Fibroblast of upper back skin (primary cell): ENCODE data around the gene TMEM18.
"Not testable (repeated sequence)": the region's sequence is repeated elsewhere in the genome, so short reads cannot be mapped to it uniquely, and the experiment has no call there.

Source experiments
- DNase-seq: peaks from one replicate; pipeline ENCODE4 v3.0.0-alpha.2; 2013

TMEM18 gene

DNA sequence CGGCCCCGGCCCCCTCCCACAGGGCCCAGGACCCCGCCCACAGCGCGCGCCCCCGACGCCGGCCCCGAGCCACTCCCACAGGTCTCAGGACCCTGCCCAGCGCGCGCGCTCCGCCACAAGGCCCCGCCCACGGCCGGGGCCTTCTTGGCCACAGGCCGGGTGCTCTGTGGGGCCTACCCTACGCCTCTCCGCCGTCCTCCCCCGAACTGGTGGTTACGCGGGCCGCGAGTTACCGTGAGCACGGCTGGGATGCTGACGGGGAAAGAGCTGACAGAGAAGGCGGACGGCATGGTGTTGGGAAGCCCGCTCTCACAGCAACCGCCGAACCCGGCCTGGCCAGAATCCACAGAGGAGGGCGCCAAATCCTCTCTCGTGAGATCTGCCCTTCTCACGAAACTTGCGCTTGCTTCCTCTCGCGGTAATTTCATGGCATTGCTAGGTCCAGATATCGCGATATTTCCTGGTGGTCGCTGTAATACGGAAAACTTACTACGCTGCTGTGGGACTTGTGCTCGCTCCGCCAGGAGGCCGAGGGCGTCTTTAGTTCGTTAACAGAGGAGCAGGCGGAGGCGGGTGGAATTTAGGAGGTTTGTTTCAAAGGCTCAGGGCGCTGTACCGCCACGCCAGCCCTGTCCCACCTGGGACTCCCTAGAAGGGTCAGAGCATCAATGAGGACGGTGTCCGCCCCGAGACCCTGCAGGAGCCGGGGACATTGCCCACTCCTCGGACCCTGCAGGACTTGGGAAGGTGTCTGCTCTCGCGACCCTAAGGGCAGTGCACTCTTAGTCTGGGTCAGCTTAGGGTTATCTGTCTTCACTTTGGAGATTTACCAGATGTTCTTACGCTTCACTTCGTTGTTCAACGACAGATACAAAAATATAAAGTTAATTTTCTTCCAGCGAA lies at the start of gene TMEM18:
TSS of gene TMEM18 (minus strand) at position 351 of the 903 bp plus-strand sequence. CDS start at position 290, 61 bp downstream.
- peak; percentile 99 for DNase-seq

DNA sequence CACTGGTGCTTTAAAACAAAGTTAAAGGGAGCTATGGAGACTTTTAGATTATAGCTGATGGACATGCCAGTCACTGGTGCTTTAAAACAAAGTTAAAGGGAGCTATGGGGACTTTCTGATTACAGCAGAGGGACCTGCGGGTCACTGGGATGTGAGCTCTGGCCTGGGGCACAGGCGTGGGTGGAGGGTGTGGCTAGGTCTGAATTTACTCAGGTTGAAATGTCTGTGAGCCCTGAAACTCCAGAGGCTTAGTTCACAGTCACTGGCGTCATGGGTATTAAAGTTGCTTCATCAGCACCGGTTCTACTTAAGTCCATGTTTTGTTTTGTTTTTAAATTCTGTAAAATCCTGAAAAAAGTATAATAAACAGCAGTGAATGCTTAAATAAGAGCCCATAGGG lies 49.0 kb upstream of the TMEM18 start:
- DNase-seq, result no peak

DNA sequence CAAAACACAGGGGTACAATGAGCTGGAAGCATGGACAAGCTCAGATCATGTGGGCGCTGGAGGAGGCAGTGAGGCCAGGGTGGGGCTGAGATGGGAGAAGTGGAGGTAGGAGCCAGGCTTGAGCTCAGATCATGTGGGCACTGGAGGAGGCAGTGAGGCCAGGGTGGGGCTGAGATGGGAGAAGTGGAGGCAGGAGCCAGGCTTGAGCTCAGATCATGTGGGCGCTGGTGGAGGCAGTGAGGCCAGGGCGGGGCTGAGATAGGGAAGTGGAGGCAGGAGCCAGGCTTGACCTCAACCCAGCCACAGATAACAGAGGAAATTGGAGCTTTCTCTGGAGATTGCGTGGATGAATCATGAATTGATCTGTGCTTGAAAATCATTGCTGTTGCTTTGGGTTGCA lies 48.3 kb upstream of the TMEM18 start:
- no peak for DNase-seq

DNA sequence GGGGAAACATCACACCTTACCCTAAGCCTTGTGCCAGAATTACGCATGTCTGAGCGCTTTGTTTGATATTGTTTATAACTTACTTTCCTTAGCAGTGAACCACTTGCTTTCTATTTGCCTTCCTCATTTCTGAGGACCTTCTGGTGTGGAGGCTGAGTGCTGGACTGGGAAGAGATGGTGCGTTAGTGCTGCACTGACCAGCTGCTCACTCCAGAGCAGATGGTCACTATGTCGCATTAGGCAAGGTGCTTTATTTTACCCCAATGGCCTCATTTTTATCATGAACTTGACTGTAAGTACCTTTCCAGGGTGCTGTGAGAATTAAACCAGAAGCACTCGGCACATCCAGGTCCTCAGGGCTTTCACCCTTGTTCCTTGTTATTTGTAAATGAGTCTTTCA lies 46.6 kb upstream of the TMEM18 start:
- DNase-seq, result no peak

DNA sequence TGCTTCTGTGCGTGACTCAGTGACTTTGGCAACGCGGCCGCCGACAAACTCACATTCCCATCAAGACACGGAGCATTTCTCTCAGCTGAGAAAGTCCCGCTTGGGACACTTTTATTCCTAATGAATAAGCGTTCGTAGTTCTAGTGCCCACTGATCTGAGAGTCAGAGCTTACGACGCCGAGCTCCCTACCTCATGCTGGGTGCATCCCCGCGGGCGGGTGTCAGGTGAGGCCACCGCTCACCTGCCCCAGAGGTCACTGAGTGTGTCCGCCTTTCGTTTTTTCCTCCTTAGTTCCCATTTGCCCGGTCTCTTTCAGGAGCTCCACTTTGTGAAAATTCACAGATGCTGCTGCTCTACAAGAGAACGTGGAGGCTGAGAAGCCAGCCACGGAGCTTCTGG lies 43.6 kb upstream of the TMEM18 start:
- no peak for DNase-seq

DNA sequence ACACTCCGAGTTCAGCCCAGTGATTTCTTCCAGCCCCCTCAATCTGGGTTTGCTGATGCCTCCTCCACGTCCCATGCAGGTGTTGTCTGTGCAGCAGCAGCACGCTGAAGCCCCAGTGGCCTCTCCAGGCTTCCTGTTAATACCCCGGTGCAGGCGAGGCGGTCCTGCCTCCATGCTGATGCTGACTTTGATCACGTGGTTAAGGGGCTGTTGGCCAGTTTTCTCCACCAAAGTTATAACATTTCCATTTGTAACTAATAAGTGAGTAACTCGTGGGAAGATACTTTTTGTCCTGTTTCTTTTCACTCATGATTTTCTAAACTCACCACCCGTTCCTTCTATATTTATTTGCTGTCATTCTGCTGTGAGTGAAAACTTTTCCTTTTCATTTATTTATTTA lies 42.5 kb upstream of the TMEM18 start:
- DNase-seq, result no peak

DNA sequence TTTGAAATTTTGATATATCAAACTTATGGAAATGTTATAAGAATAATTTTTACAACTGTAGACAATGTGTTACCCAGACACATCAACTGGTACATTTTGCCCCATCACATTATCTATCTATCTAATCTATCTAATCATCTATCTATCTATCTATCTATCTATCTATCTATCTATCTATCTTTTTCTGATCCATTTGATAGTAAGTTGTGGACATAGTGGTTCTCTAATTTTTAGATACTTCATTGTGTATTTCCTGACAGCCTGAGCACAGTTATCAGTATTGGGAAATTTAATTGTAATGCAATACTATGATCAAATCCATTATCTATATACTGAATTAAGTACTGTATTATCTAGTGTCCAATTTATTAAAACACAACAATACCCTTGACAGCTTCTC lies 42.0 kb upstream of the TMEM18 start:
- no peak for DNase-seq

DNA sequence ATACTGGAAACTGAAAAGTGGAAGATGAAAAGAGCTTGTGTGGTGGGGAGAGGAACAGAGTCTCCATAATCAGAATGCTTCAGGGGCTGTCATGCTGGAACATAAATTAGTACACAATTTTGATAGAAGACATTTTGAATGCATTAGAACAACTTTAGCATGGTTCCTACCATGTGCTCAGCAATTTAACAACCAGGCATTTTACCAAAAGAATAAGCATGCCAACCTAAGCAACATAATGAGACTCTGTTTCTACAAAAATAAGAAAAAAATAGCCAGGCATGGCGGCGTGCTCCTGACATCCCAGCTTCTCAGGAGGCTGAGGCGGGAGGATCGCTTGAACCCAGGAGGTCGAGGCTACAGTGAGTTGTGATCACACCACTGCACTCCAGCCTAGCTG lies 40.5 kb upstream of the TMEM18 start:
- DNase-seq, result no peak

DNA sequence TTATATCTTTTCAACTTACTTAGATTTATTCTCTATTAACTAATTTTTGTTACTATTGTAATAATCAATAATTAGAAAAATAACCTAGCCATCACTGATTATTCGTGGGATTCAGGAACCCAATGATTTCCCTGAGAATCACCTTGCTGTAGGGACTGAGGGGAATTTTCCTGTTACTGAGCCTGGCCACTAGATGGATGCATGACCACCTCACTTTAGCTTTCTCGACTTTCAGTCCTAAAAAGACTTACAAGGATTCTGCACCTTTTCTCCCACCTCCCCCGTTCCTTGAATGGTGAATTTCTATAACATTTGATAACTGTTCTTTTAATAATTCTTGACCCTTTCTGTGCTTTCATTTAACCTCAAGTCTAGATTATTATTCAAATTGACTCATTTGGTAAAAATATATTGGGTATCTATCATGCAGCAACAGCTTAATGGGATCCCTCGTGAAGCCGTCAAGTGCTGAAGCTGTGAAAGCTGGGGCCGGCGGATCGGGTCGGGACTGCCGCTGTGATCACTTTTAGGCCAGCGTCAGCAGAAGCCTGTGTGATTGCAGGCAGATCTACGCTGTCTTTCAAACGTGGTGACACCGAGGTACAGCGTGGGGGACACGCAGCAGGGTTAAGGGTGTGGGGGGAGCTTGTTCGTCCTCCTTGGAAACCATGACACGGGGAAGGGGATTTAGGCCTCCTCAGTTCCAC lies 38.8 kb upstream of the TMEM18 start:
- peak; percentile 7 for DNase-seq

DNA sequence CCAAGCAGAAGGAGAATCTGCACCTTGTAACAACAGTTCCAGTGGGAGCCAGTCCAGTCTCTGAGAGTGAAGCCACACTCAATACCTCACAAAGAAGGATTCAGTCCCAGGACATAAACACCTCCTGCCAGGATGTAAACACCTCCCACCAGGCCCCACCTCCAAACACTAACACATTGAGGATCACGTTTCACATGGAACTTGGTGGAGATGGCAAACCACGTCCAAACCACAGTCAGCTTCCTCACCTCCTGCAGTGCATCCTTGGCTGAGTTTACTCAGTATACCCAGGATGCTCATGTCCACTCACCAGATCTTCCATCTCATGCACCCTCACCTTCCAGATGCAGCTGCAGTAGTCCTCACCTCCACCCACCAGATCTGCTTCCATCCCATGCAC lies 37.8 kb upstream of the TMEM18 start:
- no peak for DNase-seq

DNA sequence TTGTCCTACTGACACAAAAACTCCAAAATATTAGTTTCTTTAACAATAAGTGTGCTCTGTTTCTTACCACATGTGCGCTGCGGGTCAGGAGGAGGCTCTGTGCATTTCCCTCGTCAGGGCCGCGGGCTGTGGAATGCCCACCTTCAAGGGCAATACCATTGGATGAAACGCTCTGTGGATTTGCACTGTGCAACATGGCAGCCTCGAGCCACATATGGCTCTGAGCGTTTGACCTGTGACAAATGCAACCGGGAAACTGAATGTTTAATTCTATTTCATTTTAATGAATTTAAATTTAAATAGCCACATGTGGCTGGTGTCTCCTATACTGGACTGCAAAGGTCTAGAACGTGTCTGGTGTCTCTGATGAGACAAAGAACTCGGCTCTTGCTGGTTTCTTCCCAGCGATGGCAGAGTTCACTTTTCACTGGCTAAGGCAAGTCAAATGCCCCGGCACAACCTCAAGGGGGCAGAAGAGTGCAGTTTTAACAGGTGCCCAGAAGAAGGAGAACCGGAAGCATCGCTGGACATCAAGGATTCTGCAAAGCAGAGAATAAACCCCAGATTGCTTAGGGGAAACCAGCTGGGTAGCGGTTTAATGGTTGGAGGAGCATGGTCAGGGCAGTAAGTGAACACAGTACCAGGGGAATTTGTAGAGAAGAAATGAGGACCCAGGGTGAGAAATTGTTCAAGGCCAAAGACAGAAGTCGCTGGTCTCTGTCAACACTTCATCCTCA lies 37.0 kb upstream of the TMEM18 start:
- peak; percentile 53 for DNase-seq

DNA sequence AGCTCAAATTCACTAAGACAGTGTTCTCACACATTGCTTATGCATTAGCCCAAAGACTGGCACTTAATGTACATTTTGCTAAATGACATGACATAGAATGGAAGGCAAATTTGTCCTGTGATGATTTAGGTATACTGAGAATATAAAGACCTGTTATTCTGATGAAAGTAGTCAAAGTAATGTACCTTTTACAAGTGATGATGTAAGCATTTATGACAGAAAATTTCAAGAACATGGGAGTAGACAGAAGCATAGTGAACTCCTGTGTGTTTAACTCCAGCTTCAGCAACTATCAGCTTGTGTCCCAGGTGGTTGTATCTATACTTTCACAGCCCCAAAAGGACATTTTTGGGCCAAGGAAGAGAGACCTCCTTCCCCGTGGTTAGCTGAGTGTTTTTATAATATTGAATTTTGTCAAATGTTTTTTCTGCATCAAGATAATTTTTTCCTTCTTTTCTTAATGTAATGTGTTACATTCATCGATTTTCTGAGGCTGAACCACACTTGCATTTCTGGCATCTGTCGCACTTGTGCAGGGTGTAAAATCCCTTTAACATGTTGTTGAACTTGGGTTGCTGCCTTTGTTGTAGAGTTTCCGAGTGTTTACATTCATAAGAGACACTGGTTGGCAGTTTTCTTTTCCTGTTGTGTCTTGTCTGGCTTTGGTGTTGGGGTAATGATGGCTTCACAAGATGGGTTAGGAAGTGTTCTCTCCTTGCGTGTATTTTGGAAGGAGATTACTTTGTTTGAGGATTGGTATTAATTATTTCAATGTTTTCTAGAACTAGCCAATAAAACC lies 33.9 kb upstream of the TMEM18 start:
- DNase-seq, result no peak

DNA sequence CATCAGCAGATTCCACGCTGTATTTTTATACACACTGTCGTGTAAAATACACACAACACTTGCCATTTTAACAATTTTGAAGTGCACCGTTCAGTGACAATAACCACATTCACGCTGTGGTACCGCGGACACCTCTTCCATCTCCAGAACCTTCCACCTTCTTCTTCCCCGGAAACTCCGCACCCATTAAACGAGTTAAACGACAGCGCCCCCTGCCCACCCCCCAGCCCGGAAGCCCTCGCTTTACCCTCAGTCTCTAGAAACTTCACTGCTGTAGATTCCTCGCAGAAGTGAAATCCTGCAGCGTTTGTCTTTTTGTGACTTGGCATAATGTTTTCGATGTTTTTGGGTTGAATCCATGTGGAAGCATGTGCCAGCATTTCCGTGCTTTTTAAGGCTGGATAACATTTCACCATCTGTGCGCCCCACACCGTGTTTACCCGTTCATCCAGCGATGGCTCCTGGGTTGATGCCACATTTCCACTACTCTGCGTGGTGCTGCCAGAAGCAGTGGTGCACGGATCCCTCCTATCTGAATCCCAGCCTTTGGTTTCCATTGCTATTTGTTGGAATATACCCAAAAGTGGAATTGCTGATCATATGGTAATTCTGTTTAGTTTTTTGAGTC lies 32.0 kb upstream of the TMEM18 start:
- no peak for DNase-seq

DNA sequence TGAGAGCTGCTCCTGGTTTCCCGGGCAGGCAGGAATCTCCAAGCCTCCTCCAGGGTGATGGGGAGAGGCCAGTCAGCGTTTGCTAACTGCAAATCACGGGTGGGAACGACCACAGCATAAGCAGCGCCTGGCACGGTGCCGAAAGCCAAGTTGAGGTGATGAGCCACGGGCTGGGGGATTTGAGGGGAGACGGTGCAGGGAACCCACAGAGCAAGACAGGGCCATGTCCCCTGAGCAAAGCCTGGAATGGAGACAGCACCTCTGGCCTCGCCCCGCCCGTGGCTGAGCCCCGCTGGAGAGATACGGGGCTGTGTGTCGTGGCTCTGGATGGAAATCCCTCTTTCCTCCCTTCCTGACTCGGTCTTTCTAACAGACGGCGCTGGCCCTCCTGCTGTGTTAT lies 31.5 kb upstream of the TMEM18 start:
- no peak for DNase-seq

DNA sequence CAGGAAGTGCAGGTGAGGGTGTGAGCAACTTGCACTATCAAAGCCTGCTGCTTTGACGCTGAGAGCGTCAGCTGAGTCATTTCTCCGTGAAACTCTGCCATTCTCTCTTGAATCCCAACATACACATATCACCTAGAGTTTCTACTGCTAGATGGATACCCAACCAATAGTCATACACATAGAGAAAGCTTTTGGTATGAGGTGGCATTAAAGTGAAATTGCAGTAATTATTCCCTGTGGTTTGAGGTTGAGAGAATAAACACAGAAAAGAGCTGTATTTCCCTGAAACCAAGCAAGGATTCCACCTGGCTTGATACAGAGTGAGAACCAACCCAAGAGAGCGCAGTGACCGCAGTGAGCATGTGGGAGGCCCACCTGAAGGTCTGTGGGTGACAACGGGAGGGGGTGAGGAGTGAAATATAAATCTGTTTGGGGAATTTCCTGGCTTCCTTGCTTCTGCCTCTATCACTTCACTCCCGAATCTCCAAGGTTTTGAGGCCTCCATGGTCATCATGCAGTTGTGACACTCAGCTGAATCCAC lies 28.8 kb upstream of the TMEM18 start:
- no peak for DNase-seq

DNA sequence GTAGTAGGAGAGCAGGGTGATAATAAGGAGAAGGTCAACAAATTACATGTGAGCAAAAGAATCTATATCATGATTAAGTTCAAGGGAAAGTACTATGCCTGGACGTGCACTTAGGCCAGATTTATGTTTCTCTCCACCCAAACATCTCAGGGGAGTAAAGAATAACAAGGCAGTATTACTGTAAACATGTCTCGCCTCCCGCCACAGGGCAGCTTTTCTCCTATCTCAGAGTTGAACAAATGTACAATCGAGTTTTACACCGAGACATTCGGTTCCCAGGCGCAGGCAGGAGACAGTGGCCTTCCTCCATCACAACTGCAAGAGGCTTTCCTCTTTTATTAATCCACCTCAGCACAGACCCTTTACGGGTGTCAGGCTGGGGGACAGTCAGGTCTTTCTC lies 25.6 kb upstream of the TMEM18 start:
- DNase-seq, result not testable (repeated sequence)

DNA sequence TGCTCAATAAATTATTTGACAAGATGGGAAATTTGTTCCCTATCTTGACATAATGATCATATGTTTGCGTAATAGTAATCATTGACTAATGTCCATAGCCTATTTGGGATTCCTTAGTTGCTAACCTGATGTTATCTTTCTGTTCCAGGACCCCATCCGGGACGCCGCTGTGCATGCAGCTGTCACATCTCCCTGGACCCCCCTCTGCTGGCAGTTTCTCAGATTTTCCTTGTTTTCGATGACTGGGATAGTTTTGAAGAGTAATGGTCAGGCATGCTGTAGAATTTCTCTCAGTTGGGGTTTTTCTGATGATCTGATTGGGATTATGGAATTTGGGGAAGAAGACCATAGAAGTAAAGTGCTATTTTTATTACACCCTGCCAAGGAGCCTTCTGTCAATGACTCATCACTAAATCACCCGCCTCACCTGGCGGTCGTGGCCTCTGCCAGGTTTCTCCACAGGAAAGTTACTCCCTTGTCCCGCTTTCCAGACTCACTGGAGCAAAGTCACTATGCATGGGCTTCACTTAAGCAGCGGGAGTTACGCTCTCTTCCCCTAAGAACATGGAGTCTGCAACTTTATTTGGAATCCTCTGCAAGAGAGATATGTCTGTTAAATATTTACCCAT lies 19.9 kb upstream of the TMEM18 start:
- no peak for DNase-seq

DNA sequence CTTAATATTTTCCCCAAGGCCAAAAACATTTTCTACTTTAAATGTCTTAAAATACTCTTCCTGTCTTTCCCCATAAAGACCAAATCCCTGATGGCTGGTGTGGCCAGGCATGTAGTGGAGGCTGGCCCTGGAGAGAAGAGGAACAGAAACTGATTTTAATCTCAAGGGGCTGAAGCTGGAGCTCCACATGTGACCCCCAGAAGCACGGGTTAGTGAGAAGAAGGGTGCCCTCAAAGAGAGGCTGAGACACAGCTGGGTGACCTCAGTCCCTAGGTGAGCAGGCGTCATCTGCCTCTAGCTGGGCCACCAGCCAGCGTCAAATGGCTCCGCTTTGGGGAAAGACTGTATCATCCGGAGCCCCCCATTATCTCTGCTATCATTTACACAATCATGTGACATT lies 19.3 kb upstream of the TMEM18 start:
- no peak for DNase-seq

DNA sequence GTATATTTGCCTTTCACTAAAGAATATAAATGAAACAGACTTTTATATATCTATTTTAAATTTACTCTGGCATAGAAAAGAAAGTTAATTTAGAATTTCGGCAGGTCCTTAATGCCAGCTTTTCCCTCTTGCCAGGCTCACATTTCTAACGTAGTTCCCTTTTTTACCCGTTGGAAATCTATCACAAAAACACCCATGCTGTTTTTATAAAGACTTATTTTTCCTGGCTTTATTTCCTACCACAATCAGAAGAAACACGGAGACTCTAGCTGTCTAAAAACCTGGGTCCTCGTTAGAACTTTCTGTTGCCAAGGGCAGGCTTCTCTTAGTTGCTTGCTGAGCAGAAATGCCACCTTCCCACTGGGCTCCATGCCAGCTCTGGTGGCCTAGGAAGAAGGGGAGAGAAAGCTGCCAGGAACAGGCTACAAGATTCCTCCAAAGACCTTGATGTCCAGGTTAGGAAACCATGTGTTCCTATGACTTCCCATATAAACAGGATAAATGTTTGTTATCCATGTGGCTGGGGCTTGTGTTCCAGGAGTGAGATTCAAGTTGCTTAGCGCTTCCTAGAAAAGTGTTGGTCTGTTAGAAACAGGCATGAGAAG lies 17.8 kb upstream of the TMEM18 start:
- DNase-seq, result no peak

DNA sequence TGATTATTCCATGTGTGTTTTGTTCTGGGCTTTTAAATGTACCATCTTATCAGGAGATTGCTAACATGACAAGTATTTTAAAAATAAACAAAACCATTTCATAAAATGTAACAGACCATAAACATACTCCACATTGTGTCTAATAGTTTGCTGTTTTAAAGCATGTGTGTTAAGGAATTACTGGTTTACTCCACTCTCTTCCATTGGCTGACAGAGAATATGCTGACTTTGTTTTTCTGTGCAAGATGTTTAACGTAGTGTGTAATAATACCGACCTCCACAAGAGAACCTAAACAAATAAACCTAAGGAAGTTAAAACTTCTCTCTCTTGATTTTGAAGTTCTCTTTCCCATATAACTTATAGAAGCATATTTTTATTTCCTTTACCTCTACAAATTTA lies 17.0 kb upstream of the TMEM18 start:
- no peak for DNase-seq

DNA sequence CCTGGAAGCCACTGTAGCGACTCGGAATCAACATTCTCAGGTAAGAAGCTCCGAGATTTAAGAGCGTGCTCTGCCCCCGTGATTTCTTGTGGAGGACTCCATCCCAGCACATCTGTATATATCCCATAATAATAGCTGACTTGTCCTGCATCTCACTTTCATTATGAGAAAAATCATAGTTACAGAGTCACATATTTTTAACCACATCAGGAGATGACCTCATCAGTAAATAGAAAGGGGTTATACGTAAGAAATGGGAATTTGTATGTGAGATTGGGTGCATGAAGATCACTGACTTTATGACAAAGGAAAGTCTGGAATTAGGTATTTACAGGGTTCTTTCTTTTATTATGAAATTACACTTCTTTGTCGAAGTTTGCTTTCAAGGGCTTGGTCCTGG lies 16.4 kb upstream of the TMEM18 start:
- DNase-seq, result no peak
